Subcutaneous adipose tissue (tissue), 4 donors: ENCODE measurements around the gene TGDS. TPM values are rescaled to one million over a fixed set of nuclear protein-coding genes. Genes with fewer than 3 reads are reported as not detected.

ENCODE experiments used
- total RNA-seq, 4 donors: library from RNA; depleted of rRNA; stranded (reverse); fragments of >200 nt; gene quantifications; one replicate each; pipeline ENCODE4 v1.1.0, GENCODE V29; 2016
- TF ChIP-seq, protein P1 (sequence below): fragments of 450-650 bp; IDR thresholded peaks from one replicate; pipeline ENCODE4 v1.5.1; 2016; ENCODE audit warnings: low read depth, mild to moderate bottlenecking, control low read depth, antibody characterized with exemption, moderate library complexity

Gene TGDS, protein sequence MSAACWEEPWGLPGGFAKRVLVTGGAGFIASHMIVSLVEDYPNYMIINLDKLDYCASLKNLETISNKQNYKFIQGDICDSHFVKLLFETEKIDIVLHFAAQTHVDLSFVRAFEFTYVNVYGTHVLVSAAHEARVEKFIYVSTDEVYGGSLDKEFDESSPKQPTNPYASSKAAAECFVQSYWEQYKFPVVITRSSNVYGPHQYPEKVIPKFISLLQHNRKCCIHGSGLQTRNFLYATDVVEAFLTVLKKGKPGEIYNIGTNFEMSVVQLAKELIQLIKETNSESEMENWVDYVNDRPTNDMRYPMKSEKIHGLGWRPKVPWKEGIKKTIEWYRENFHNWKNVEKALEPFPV
- total RNA-seq = 10 to 100 TPM; 16.0 to 31.3 (median 17.3) TPM

DNA sequence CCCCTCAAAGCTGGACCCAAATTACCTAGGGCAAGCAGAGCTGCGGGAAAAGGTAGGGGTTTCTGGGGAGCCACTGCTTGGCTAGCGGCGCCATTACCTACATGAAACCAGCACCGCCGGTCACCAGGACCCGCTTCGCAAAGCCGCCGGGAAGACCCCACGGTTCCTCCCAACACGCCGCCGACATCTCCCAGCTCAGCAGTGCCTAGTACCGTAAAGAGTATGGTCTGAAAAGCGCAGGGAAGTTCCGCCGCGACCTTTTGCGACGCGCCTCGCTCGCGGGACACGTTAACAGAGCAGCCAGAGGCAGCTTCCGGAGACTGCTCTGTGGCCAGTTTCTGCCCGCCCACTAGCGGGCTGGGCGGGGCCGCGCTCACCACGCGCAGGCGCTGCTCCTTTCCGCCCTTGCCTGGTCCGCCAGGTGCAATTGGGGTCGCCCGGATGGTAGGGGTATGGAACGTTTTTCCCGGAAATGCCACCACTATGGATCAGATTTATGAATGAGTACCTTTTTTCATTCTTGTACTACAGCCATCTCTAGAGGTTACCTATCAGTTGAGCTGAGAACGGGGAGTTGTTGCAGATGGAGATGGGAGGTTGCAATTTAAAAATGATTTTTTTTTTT lies at the start of gene TGDS:
Gene TGDS (minus strand): TSS at position 203 of the 625 bp plus-strand sequence. CDS start 16 bp downstream, at position 187.
- TF ChIP-seq, protein P1, sequence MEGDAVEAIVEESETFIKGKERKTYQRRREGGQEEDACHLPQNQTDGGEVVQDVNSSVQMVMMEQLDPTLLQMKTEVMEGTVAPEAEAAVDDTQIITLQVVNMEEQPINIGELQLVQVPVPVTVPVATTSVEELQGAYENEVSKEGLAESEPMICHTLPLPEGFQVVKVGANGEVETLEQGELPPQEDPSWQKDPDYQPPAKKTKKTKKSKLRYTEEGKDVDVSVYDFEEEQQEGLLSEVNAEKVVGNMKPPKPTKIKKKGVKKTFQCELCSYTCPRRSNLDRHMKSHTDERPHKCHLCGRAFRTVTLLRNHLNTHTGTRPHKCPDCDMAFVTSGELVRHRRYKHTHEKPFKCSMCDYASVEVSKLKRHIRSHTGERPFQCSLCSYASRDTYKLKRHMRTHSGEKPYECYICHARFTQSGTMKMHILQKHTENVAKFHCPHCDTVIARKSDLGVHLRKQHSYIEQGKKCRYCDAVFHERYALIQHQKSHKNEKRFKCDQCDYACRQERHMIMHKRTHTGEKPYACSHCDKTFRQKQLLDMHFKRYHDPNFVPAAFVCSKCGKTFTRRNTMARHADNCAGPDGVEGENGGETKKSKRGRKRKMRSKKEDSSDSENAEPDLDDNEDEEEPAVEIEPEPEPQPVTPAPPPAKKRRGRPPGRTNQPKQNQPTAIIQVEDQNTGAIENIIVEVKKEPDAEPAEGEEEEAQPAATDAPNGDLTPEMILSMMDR = no peak

DNA sequence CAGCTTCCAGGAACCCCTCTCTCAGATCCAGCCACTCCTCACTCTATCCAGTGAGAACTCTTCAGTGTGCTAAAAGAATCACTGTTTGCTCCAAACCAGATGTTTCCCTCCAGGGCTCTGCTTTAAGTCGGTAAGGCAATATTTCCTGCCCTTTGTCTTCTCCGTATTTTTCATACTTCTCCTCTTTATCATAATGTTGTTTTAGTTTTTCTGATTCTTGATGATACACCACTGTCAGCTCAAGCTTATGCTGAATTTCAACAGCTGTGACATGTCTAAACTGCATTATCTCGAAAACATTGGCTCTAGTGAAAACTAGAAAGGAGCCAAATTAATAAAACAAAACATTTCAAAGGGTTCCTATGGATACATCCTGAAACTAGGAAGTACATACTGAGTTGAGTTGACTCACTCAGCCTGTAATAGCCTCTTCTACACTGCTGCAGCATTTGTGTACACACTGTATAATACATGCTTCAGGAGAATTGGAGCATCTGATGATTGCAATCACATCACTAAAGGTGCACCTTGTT lies 45.5 kb upstream of the TGDS start:
- TF ChIP-seq, protein P1 = no peak

DNA sequence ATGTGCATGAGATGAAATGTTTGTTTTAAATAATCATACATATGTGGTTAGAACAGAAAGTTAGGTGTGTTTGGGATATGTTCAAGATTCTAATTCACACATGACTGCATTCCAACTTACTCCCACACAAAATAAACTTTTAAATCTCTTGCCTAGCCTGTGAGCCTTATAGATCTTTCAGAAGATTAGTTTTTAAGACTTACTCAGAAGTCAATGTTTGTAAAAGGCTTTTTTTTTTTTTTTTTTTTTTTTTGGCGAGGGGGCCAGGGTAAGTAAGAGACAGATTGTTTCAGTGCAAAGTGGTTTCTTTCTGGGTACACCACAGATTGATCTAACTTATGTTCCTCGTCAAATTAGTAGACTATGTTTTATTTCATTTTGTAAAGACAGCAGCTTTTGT lies 44.8 kb upstream of the TGDS start:
- TF ChIP-seq, protein P1 = no peak

DNA sequence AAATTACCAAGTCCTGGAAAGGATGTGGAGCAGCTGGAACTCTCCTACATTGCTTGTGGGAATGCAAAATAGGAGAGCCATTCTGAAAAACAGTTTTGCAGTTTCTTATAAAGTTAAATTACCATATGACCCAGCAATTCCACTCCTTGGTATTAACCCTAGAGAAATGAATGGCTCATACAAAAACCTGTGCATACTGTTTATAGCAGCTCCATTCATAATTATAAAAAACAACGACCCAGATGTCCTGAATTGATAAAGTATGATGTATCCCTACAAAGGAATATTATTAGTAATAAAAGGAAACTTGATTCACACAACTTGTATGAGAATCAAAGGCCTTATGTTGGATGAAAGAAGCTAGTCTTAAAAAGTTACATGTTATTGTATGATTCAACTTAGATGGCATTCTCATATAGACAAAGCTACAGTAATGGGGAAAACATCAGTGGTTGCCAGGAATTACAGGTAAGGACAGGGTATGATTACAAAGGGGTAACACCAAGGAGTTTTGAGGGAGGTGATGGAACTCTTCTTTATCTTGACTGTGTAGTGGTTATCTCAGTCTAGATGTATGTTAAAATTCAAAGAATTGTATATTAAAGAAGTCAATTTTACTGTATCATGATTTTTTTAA lies 41.1 kb upstream of the TGDS start:
- TF ChIP-seq, protein P1 = no peak

DNA sequence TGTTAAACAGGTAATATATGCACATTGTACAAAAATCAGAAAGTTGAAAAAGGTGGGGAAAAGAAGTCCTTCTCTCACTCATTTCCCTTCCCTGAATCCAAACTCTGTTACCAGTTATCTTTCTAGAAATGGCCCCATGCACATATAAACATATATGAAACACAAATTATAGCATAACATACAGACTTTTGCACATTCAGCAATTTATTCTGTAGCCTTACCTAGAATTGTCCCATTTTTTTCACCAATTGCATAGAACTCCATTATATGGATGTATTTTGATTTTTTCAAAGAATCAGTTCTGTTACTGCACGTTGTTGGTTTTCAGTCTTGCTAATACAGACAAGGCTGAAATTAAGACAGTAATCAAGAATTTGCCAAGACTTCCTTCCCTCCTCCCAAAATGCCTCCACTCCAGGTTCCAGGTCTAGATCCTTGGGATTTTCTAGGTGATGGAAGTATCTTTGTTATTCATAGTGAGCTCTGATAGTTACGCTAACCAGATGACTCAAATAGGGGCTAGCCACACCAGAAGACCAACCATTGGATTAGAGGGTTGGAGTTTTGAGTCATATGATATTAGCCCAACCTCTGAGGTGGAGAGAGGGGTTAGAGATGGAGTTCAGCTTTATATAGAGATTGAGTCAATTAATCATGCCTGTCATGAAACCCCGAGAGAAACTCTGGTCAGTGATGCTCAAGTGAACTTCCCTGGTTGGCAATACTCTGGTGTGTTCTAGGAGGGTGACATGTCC lies 36.5 kb upstream of the TGDS start:
- TF ChIP-seq, protein P1 = no peak

DNA sequence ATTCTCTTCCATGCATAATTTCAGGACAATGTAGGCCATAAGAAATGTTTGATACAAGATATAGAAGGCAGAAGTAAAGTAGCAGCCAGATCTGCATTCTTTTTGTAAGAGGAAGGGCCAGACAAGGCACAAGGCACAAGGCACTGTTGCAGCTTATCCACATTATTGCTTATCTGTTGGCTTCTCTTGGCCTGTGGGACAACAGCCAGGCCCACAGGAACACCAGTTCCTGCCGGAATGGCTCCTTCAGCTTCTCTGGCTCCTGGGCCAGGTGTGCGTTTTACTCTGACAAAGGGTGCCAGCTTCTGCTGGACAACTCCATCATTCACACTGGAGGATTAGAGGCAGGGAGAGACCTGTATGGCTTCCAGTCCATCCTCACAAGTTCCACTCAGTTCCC lies 34.9 kb upstream of the TGDS start:
- TF ChIP-seq, protein P1 = no peak
